Measurements from ENCODE around the gene SCML2.
A peak's percentile ranks its signal among the peaks of the same experiment; 100 is the strongest.

The SCML2 gene

GRCh38 chrX:18348047-18348446, 6.4 kb downstream of the SCML2 start:
- no peak for TF ChIP-seq CTCF (IDR thresholded peaks at IDR 0.05; ENCODE audit: low read depth, low read length, missing control alignments)
- H3K27me3 ChIP-seq (replicated peaks) = no peaks in the 10 kb centered on the region
- in situ Hi-C loops (cut with HindIII; ENCODE audit: low pct_ligation_motif_present, low sequenced_read_pairs) = no loop called here

GRCh38 chrX:18309401-18309800, 45.1 kb downstream of the SCML2 start:
- no peak for TF ChIP-seq CTCF (IDR thresholded peaks at IDR 0.05; ENCODE audit: low read depth, low read length, missing control alignments)
- in situ Hi-C loops (cut with HindIII; ENCODE audit: low pct_ligation_motif_present, low sequenced_read_pairs) = no loop called here
- DNase-seq = no peak
- Histone ChIP-seq H3K27ac (no peak overlapping the region), H3K36me3 (replicated peaks) (no peaks in the 10 kb centered on the region), H3K4me3 (ENCODE audit: low read depth, low read length) (no peak overlapping the region), H3K27me3 (replicated peaks) (no peaks in the 10 kb centered on the region)

More at GRCh38 chrX:18348047-18348446, 6.4 kb downstream of the SCML2 start:
- Histone ChIP-seq H3K4me3 (ENCODE audit: low read depth, low read length) (no peak overlapping the region), H3K36me3 (replicated peaks) (no peaks in the 10 kb centered on the region), H3K27ac (no peak overlapping the region)
- no peak for DNase-seq

- in situ Hi-C loops (cut with HindIII; ENCODE audit: low pct_ligation_motif_present, low sequenced_read_pairs) = no loop called here
Observed at GRCh38 chrX:18297251-18297650, 57.2 kb downstream of the SCML2 start.

GRCh38 chrX:18294893-18295292, 59.6 kb downstream of the SCML2 start:
- H3K27me3 ChIP-seq (replicated peaks) = no peaks in the 10 kb centered on the region
- H3K27ac ChIP-seq = no peak overlapping the region
- H3K36me3 ChIP-seq (replicated peaks) = no peaks in the 10 kb centered on the region
- TF ChIP-seq CTCF (IDR thresholded peaks at IDR 0.05; ENCODE audit: low read depth, low read length, missing control alignments) = no peak
- H3K4me3 ChIP-seq (ENCODE audit: low read depth, low read length) = no peak overlapping the region
- DNase-seq = no peak
- in situ Hi-C loops (cut with HindIII; ENCODE audit: low pct_ligation_motif_present, low sequenced_read_pairs) = no loop called here

More at GRCh38 chrX:18297251-18297650, 57.2 kb downstream of the SCML2 start:
- Histone ChIP-seq H3K27me3 (replicated peaks) (no peaks in the 10 kb centered on the region), H3K36me3 (replicated peaks) (no peaks in the 10 kb centered on the region), H3K27ac (no peak overlapping the region), H3K4me3 (ENCODE audit: low read depth, low read length) (no peak overlapping the region)
- no peak for TF ChIP-seq CTCF (IDR thresholded peaks at IDR 0.05; ENCODE audit: low read depth, low read length, missing control alignments)
- no peak for DNase-seq

- Histone ChIP-seq H3K4me3 (ENCODE audit: low read depth, low read length) (no peak overlapping the region), H3K27me3 (replicated peaks) (no peaks in the 10 kb centered on the region), H3K27ac (no peak overlapping the region), H3K36me3 (replicated peaks) (no peaks in the 10 kb centered on the region)
- in situ Hi-C loops (cut with HindIII; ENCODE audit: low pct_ligation_motif_present, low sequenced_read_pairs) = no loop called here
- peak; percentile 0 for DNase-seq
- TF ChIP-seq CTCF (IDR thresholded peaks at IDR 0.05; ENCODE audit: low read depth, low read length, missing control alignments) = no peak
Observed at GRCh38 chrX:18291006-18291545, 63.4 kb downstream of the SCML2 start.

- Histone ChIP-seq H3K27ac (no peak overlapping the region), H3K36me3 (replicated peaks) (no peaks in the 10 kb centered on the region), H3K4me3 (ENCODE audit: low read depth, low read length) (no peak overlapping the region), H3K27me3 (replicated peaks) (no peaks in the 10 kb centered on the region)
- in situ Hi-C loops (cut with HindIII; ENCODE audit: low pct_ligation_motif_present, low sequenced_read_pairs) = no loop called here
- DNase-seq = no peak
- no peak for TF ChIP-seq CTCF (IDR thresholded peaks at IDR 0.05; ENCODE audit: low read depth, low read length, missing control alignments)
Observed at GRCh38 chrX:18290200-18290599, 64.3 kb downstream of the SCML2 start.
